ENCODE data around the gene CD93. TPM values are rescaled to one million over a fixed set of nuclear protein-coding genes. Genes with fewer than 3 reads are reported as not detected.

The CD93 gene
- total and polyA plus RNA-seq, 2 donors, result 52.6 to 72.8 TPM

GRCh38 chr20:23125625-23126191 lies 39.6 kb upstream of the CD93 start:
- no peak overlapping the region for H3K4me3 ChIP-seq (ENCODE audit: low read depth, low read length)
- no peaks in the 10 kb centered on the region for H3K36me3 ChIP-seq (ENCODE audit: insufficient read depth)
- no peak for DNase-seq (ENCODE audit: extremely low spot score)
- no peak overlapping the region for H3K27ac ChIP-seq (ENCODE audit: low read depth)
- 88% methylated on average over 5 of the region's 5 CpGs for WGBS
- no peaks in the 10 kb centered on the region for H3K4me1 ChIP-seq (ENCODE audit: insufficient read depth)

- Histone ChIP-seq H3K27ac (ENCODE audit: low read depth) (no peak overlapping the region), H3K36me3 (ENCODE audit: insufficient read depth) (no peaks in the 10 kb centered on the region), H3K4me1 (ENCODE audit: insufficient read depth) (no peaks in the 10 kb centered on the region), H3K4me3 (ENCODE audit: low read depth, low read length) (no peak overlapping the region)
- no peak for DNase-seq (ENCODE audit: extremely low spot score)
- 88% methylated on average over 5 of the region's 5 CpGs for WGBS
These were observed 39.0 kb upstream of the CD93 start for GRCh38 chr20:23125159-23125558.

- DNase-seq (ENCODE audit: extremely low spot score), result no peak
- WGBS, result 86% methylated on average over 10 of the region's 10 CpGs
These were observed 37.8 kb upstream of the CD93 start for GRCh38 chr20:23123886-23124285.

GRCh38 chr20:23122796-23123655 lies 36.9 kb upstream of the CD93 start:
- no peak overlapping the region for H3K4me3 ChIP-seq (ENCODE audit: low read depth, low read length)
- H3K27ac ChIP-seq (ENCODE audit: low read depth), result no peak overlapping the region
- no peaks in the 10 kb centered on the region for H3K4me1 ChIP-seq (ENCODE audit: insufficient read depth)
- DNase-seq (ENCODE audit: extremely low spot score), result no peak
- WGBS, result 94% methylated on average over 17 of the region's 18 CpGs
- H3K36me3 ChIP-seq (ENCODE audit: insufficient read depth), result no peaks in the 10 kb centered on the region

More at GRCh38 chr20:23123886-23124285, 37.8 kb upstream of the CD93 start:
- Histone ChIP-seq H3K27ac (ENCODE audit: low read depth) (no peak overlapping the region), H3K4me3 (ENCODE audit: low read depth, low read length) (no peak overlapping the region), H3K4me1 (ENCODE audit: insufficient read depth) (no peaks in the 10 kb centered on the region), H3K36me3 (ENCODE audit: insufficient read depth) (no peaks in the 10 kb centered on the region)

GRCh38 chr20:23122321-23122720 lies 36.2 kb upstream of the CD93 start:
- Histone ChIP-seq H3K36me3 (ENCODE audit: insufficient read depth) (no peaks in the 10 kb centered on the region), H3K4me3 (ENCODE audit: low read depth, low read length) (no peak overlapping the region), H3K27ac (ENCODE audit: low read depth) (no peak overlapping the region), H3K4me1 (ENCODE audit: insufficient read depth) (no peaks in the 10 kb centered on the region)
- 95% methylated on average over 6 of the region's 9 CpGs for WGBS
- no peak for DNase-seq (ENCODE audit: extremely low spot score)

GRCh38 chr20:23121751-23122320 lies 35.7 kb upstream of the CD93 start:
- no peaks in the 10 kb centered on the region for H3K4me1 ChIP-seq (ENCODE audit: insufficient read depth)
- H3K4me3 ChIP-seq (ENCODE audit: low read depth, low read length), result no peak overlapping the region
- no peaks in the 10 kb centered on the region for H3K36me3 ChIP-seq (ENCODE audit: insufficient read depth)
- no peak overlapping the region for H3K27ac ChIP-seq (ENCODE audit: low read depth)
- no peak for DNase-seq (ENCODE audit: extremely low spot score)
- WGBS, result 73% methylated on average over 9 of the region's 9 CpGs

- Histone ChIP-seq H3K4me1 (ENCODE audit: insufficient read depth) (no peaks in the 10 kb centered on the region), H3K27ac (ENCODE audit: low read depth) (no peak overlapping the region), H3K36me3 (ENCODE audit: insufficient read depth) (no peaks in the 10 kb centered on the region), H3K4me3 (ENCODE audit: low read depth, low read length) (no peak overlapping the region)
- no peak for DNase-seq (ENCODE audit: extremely low spot score)
- 64% methylated on average over 15 of the region's 15 CpGs for WGBS
These were observed 35.0 kb upstream of the CD93 start for GRCh38 chr20:23120936-23121750.

- 82% methylated on average over 7 of the region's 7 CpGs for WGBS
- Histone ChIP-seq H3K27ac (ENCODE audit: low read depth) (no peak overlapping the region), H3K36me3 (ENCODE audit: insufficient read depth) (no peaks in the 10 kb centered on the region), H3K4me1 (ENCODE audit: insufficient read depth) (no peaks in the 10 kb centered on the region), H3K4me3 (ENCODE audit: low read depth, low read length) (no peak overlapping the region)
- no peak for DNase-seq (ENCODE audit: extremely low spot score)
These were observed 34.1 kb upstream of the CD93 start for GRCh38 chr20:23120261-23120660.

- H3K4me3 ChIP-seq (ENCODE audit: low read depth, low read length), result no peak overlapping the region
- no peak overlapping the region for H3K27ac ChIP-seq (ENCODE audit: low read depth)
- DNase-seq (ENCODE audit: extremely low spot score), result no peak
- WGBS, result 88% methylated on average over 15 of the region's 15 CpGs
- H3K36me3 ChIP-seq (ENCODE audit: insufficient read depth), result no peaks in the 10 kb centered on the region
- H3K4me1 ChIP-seq (ENCODE audit: insufficient read depth), result no peaks in the 10 kb centered on the region
These were observed 33.5 kb upstream of the CD93 start for GRCh38 chr20:23119456-23120216.

GRCh38 chr20:23118766-23119165 lies 32.6 kb upstream of the CD93 start:
- DNase-seq (ENCODE audit: extremely low spot score), result no peak
- no peaks in the 10 kb centered on the region for H3K4me1 ChIP-seq (ENCODE audit: insufficient read depth)
- WGBS, result 92% methylated on average over 9 of the region's 9 CpGs
- no peaks in the 10 kb centered on the region for H3K36me3 ChIP-seq (ENCODE audit: insufficient read depth)
- no peak overlapping the region for H3K4me3 ChIP-seq (ENCODE audit: low read depth, low read length)
- H3K27ac ChIP-seq (ENCODE audit: low read depth), result no peak overlapping the region

- no peaks in the 10 kb centered on the region for H3K4me1 ChIP-seq (ENCODE audit: insufficient read depth)
- 94% methylated on average over 8 of the region's 8 CpGs for WGBS
- no peaks in the 10 kb centered on the region for H3K36me3 ChIP-seq (ENCODE audit: insufficient read depth)
- DNase-seq (ENCODE audit: extremely low spot score), result no peak
- no peak overlapping the region for H3K27ac ChIP-seq (ENCODE audit: low read depth)
- no peak overlapping the region for H3K4me3 ChIP-seq (ENCODE audit: low read depth, low read length)
These were observed 32.0 kb upstream of the CD93 start for GRCh38 chr20:23118144-23118543.

- H3K4me3 ChIP-seq (ENCODE audit: low read depth, low read length), result no peak overlapping the region
- WGBS, result 93% methylated on average over 8 of the region's 8 CpGs
- no peaks in the 10 kb centered on the region for H3K36me3 ChIP-seq (ENCODE audit: insufficient read depth)
- no peaks in the 10 kb centered on the region for H3K4me1 ChIP-seq (ENCODE audit: insufficient read depth)
- no peak overlapping the region for H3K27ac ChIP-seq (ENCODE audit: low read depth)
- no peak for DNase-seq (ENCODE audit: extremely low spot score)
These were observed 31.6 kb upstream of the CD93 start for GRCh38 chr20:23117738-23118137.

Measured in urinary bladder (tissue), 4 donors.